Measurements from ENCODE around the gene FILIP1L. TPM values are rescaled to one million over a fixed set of nuclear protein-coding genes. Genes with fewer than 3 reads are reported as not detected.

Gene FILIP1L
- total and polyA plus RNA-seq, 2 of the 4 experiments (the other 2 are of a cell fraction), result 11.5 to 19.9 TPM

- TF ChIP-seq FOS (IDR thresholded peaks at IDR 0.05; ENCODE audit: low read depth, low read length), result no peak
Measured at GRCh38 chr3:99834211-99834957, 279.9 kb downstream of the FILIP1L start (continued).

- no CpG with 5 or more reads among the region's 4 CpGs for WGBS, 2 experiments (ENCODE audit: extremely low coverage in 2 of 2, insufficient read length in 1 of 2)
- intact Hi-C loops (cut with micrococcal nuclease), result loop anchor here (2.0 to 10.0 kb wide), 2 partner anchors 551 to 757 kb away; no protein-coding TSS in a partner anchor
- Histone ChIP-seq H3K27ac (ENCODE audit: insufficient read depth, low read length) (no peak overlapping the region), H2AFZ (replicated peaks; ENCODE audit: low read length, poor library complexity) (no peak overlapping the region), H4K8ac (ENCODE audit: low read depth in 2 of 2, low read length in 2 of 2) (no peak overlapping the region), H4K91ac (ENCODE audit: insufficient read depth, low read depth, low read length) (no peak overlapping the region), H3K79me1 (ENCODE audit: low read depth in 1 of 2, low read length in 2 of 2) (peaks cover 35 to 47% of the 10 kb centered on the region in 2 experiments), H3K36me3 (ENCODE audit: control insufficient read depth, insufficient read depth, low read length) (no peaks in the 10 kb centered on the region), H4K5ac (ENCODE audit: low read depth, low read length) (no peak overlapping the region; the same call in 1 of the 2 replicates), H3K18ac (ENCODE audit: low read depth, low read length) (no peak overlapping the region), H2BK5ac (ENCODE audit: low read depth, low read length, poor library complexity, severe bottlenecking) (no peak overlapping the region), H3K9me3 (ENCODE audit: control insufficient read depth, insufficient read depth, low read length) (no peaks in the 10 kb centered on the region), H2BK15ac (ENCODE audit: low read depth, low read length) (0 out of 3 replicates have a peak overlapping the region, but pooled peaks have one; percentile 23), H3K4ac (ENCODE audit: low read depth, low read length) (peak overlapping the region; percentile 50; the same call in 1 of the 2 replicates), H2AK5ac (ENCODE audit: low read depth, low read length) (peak overlapping the region; percentile 10; the same call in 1 of the 2 replicates), H3K9ac (ENCODE audit: low read depth, low read length) (no peak overlapping the region), H3K4me1 (ENCODE audit: control insufficient read depth, insufficient read depth, low read length) (peaks cover 2% of the 10 kb centered on the region; the same call in 1 of the 2 replicates), H2BK120ac (ENCODE audit: low read depth, low read length) (no peak overlapping the region), H3K23ac (ENCODE audit: low read depth, low read length) (peak overlapping the region; percentile 31; the same call in 1 of the 2 replicates), H3K9me1 (ENCODE audit: insufficient read depth, low read length) (peaks cover 7% of the 10 kb centered on the region; the same call in 1 of the 2 replicates), H3K56ac (ENCODE audit: extremely low read depth, insufficient read depth, low read length) (no peak overlapping the region), H2AK9ac (replicated peaks; ENCODE audit: low read depth, low read length, poor library complexity) (no peak overlapping the region), H2BK20ac (ENCODE audit: low read depth, low read length) (no peak overlapping the region), H3K27me3 (ENCODE audit: control insufficient read depth, insufficient read depth, low read length) (no peaks in the 10 kb centered on the region), H4K20me1 (ENCODE audit: insufficient read depth, low read length) (no peaks in the 10 kb centered on the region), H3K4me2 (ENCODE audit: low read depth, low read length) (no peak overlapping the region), H3K14ac (replicated peaks; ENCODE audit: low read depth, low read length) (peak overlapping the region; percentile 69; the same call in 1 of the 2 replicates), H3K4me3 (ENCODE audit: insufficient read depth, low read depth, low read length) (no peak overlapping the region)
- ChIA-PET POLR2A (ENCODE audit: unreplicated experiment) (no interaction called here), CTCF (interaction anchor here (0.8 to 2.2 kb wide), 4 partner anchors 9 to 420 kb away, joined by 3 to 6 read pairs (median 4); no protein-coding TSS in a partner anchor)
- dilution Hi-C loops (cut with HindIII; ENCODE audit: low sequenced_read_pairs, unreplicated experiment), result no loop called here
- in situ Hi-C loops (cut with MboI; ENCODE audit: low sequenced_read_pairs), result loop anchor here (10.0 to 25.0 kb wide), 2 partner anchors 761 to 904 kb away; no protein-coding TSS in a partner anchor
- TF ChIP-seq MAFK (IDR thresholded peaks at IDR 0.05; ENCODE audit: low read depth, low read length) (no peak), POLR2A (IDR thresholded peaks at IDR 0.05; ENCODE audit: low read depth, low read length) (no peak), ELK1 (IDR thresholded peaks at IDR 0.05; ENCODE audit: borderline replicate concordance, low read depth, low read length) (no peak), CHD1 (IDR thresholded peaks at IDR 0.05; ENCODE audit: low read depth, low read length) (no peak)
- BruUV-seq (replicated peaks), result no TSS peak
- no peak for ATAC-seq (ENCODE audit: low read depth)
- no peak for DNase-seq
Measured at GRCh38 chr3:99833617-99834205, 280.6 kb downstream of the FILIP1L start.

Data from IMR-90 (cell line).